HUES6 (cell line): ENCODE data around the gene ARHGAP15.

ENCODE experiments used
- H3K27ac ChIP-seq: 2 replicates; pipeline ENCODE4 v1.7.0; 2013; ENCODE audit warnings: low read depth, mild to moderate bottlenecking, low read length, inconsistent platforms
- H3K27me3 ChIP-seq: 2 replicates; pipeline ENCODE4 v1.6.1; 2013; ENCODE audit warnings: low read length; ENCODE audit not compliant: control insufficient read depth, insufficient read depth
- H3K36me3 ChIP-seq: 2 replicates; pipeline ENCODE4 v1.6.1; 2013; ENCODE audit warnings: low read length; ENCODE audit not compliant: control insufficient read depth, insufficient read depth
- H3K4me1 ChIP-seq: 2 replicates; pipeline ENCODE4 v1.6.1; 2013; ENCODE audit warnings: low read length; ENCODE audit not compliant: control insufficient read depth, insufficient read depth
- H3K4me3 ChIP-seq: 2 replicates; pipeline ENCODE4 v1.5.1; 2013; ENCODE audit warnings: low read depth, low read length
- H3K9ac ChIP-seq: one replicate; pipeline ENCODE4 v1.6.1; 2013; ENCODE audit warnings: mild to moderate bottlenecking, low read length
- H3K9me3 ChIP-seq: 2 replicates; pipeline ENCODE4 v1.6.1; 2013; ENCODE audit warnings: low read depth, low read length; ENCODE audit not compliant: control insufficient read depth, insufficient read depth

Gene ARHGAP15

DNA sequence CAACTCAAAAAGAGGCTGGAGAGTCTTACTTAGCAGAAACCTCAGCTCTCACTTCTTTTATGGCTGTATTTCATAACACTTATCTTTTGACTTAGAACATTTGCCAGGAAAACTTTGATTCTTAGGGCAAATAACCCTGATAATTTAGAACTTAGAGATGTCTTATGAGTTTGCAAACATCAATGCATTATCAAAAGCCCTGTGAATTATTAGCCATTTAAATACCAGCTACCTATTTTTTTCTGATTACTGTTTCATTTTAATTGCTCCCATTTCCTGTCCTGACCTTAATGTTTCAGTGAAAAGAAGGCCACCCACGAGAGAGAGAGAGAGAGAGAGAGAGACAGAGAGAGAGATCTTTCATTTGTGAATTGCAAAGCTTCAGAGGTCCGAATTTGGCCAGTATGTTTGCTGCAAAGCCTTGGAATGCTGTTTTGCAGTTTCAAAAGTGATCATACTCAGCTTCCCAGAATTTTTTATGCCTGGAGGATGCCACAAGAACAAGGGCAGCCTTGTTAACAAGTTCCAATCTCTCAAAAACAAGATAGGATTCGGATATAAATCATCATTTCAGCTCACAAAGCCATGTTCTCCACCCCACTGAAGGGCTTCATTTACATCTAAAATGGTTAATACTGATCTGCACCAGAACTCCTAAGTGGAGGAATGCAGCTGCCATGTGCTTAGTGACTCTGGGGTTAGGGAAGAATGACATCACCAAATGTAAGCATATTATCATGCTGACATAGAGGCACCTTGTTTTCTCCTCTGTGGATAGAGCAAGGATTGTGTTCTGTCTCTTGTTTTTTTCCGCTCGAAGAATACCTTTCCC is 478.2 kb downstream of the ARHGAP15 start:
- Histone ChIP-seq H3K9ac (no peak overlapping the region), H3K36me3 (no peaks in the 10 kb centered on the region), H3K4me1 (peaks cover 30% of the 10 kb centered on the region), H3K27ac (no peak overlapping the region), H3K4me3 (no peak overlapping the region), H3K9me3 (no peaks in the 10 kb centered on the region), H3K27me3 (no peaks in the 10 kb centered on the region)

DNA sequence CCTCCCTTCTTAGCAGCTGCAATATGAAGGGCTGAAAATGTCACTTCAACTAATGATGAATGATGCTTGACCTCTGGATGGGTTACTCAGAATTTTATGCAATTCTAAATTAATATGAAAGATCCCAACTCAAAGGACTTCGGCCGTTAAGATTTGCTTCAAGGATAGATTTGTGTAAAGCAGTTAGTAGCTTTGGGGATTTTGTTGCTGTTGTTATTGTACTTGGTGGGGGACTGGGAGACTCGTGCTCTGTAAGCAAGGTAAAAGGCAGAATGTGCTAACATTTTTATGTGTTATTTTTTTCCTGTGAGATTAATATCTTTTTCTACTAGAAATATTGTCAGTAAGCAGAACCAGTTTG is 478.8 kb downstream of the ARHGAP15 start:
- Histone ChIP-seq H3K4me3 (no peak overlapping the region), H3K9ac (no peak overlapping the region), H3K4me1 (peaks cover 25% of the 10 kb centered on the region), H3K36me3 (no peaks in the 10 kb centered on the region), H3K27me3 (no peaks in the 10 kb centered on the region), H3K9me3 (no peaks in the 10 kb centered on the region), H3K27ac (no peak overlapping the region)

DNA sequence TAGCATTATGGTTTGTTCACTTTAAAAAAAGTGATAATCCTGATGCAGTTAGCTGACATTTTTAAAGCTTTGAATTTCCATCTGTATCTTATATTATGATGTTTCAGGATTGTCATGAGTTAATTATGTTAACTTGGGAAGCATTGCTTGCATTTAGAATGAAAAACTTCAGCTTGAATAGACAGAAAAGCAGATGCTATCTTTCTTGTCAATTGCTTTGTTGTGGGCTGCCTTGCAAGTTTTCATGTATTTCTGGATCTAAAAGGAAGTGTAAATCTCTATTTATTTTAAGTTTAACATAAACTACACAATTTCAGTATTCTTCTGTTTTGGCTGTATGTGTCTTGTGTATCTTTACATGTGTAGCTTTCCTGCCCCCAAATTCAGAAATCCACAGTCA is 479.5 kb downstream of the ARHGAP15 start:
- no peaks in the 10 kb centered on the region for H3K36me3 ChIP-seq
- no peak overlapping the region for H3K4me3 ChIP-seq
- no peaks in the 10 kb centered on the region for H3K27me3 ChIP-seq
- no peaks in the 10 kb centered on the region for H3K9me3 ChIP-seq
- H3K9ac ChIP-seq = no peak overlapping the region
- H3K27ac ChIP-seq = no peak overlapping the region
- H3K4me1 ChIP-seq = peaks cover 20% of the 10 kb centered on the region

DNA sequence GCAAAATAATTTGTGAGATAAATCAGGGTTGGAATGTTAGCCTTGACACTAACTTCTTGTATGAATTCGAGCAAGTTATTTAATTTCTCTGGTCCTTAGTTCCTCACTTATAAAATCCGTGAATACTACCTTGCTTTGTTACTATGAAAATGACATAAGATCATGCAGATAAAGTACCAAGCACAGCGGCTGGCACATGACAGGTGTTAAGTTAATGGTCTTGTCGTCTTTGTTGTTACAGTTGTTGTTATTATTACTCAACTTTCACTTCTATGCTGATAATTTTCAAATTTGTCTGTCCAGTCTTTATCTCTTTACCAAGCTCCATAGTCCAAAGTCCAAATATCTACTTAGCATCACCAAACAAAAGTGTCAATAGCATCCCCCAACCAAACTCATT is 482.1 kb downstream of the ARHGAP15 start:
- Histone ChIP-seq H3K4me1 (peaks cover 20% of the 10 kb centered on the region), H3K9me3 (no peaks in the 10 kb centered on the region), H3K27me3 (no peaks in the 10 kb centered on the region), H3K4me3 (no peak overlapping the region), H3K27ac (no peak overlapping the region), H3K9ac (no peak overlapping the region), H3K36me3 (no peaks in the 10 kb centered on the region)

DNA sequence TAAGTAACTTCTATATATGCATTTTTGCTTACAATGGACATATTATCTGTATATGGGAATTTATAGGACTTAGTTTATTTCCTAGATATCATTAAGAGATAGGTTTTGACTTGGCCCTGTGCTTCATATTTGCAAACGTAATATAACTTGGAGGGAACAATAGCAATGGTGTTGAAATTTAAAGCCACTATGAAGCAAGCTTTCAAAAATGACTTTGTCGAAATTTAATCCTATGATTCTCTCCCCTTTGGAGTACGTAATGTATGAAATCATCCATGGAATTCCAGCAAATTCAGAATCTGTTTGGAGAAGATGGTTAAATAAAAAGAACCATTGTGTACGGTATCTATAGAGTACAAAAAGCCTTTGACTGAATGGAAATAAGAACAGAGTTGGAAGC is 486.3 kb downstream of the ARHGAP15 start:
- H3K36me3 ChIP-seq = no peaks in the 10 kb centered on the region
- H3K27ac ChIP-seq = no peak overlapping the region
- no peaks in the 10 kb centered on the region for H3K4me1 ChIP-seq
- H3K9me3 ChIP-seq = no peaks in the 10 kb centered on the region
- no peak overlapping the region for H3K4me3 ChIP-seq
- no peak overlapping the region for H3K9ac ChIP-seq
- H3K27me3 ChIP-seq = no peaks in the 10 kb centered on the region

DNA sequence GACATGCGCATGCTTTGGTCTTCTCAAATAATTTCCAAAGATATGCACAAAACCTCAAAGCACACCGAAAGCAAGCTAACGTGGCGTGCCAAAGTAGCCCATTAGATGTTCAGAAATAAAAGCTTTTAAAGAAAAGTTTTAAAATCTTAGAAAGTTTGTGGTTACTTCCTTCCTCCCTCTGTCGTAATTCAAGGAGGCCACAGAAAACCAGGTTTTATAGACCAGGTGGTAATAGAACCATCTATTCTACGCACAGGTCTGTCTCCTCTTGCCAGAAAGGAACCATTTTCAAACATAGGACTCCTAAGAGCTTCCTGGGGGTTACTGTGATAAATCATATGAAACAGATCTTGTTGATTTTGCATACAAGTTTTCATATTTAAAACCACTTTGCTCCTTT is 487.2 kb downstream of the ARHGAP15 start:
- H3K36me3 ChIP-seq = no peaks in the 10 kb centered on the region
- no peak overlapping the region for H3K9ac ChIP-seq
- H3K9me3 ChIP-seq = no peaks in the 10 kb centered on the region
- no peak overlapping the region for H3K27ac ChIP-seq
- no peak overlapping the region for H3K4me3 ChIP-seq
- no peaks in the 10 kb centered on the region for H3K4me1 ChIP-seq
- H3K27me3 ChIP-seq = no peaks in the 10 kb centered on the region

DNA sequence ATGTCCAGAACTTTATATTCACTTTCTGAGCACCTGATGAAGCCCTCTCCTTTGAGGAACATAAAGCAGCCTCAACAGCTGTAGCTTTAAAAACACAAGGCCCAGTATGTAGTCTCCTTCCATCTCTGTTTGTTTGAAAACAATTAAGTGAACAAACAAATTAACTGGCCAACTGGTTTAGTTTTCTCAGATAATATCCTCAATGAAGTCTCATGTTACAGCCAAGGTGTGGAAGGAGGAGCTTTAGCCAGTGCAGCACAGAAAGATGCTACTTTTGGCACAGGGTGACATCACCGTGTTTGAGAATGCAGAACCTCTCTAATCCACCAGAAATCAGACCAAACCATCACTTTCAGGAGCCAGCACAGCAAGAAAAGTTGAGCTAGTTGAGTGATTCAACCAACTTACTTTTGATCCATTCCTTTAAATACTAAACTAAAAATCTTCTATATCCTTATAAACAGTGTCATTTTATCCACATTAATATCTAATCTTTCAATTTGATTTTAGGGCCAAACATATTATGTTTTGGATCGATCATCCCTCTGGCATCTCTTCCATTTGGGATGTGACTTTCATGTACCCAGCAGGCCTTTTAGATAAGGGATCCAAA is 488.7 kb downstream of the ARHGAP15 start:
- Histone ChIP-seq H3K27me3 (no peaks in the 10 kb centered on the region), H3K36me3 (no peaks in the 10 kb centered on the region), H3K9ac (no peak overlapping the region), H3K4me3 (no peak overlapping the region), H3K27ac (no peak overlapping the region), H3K9me3 (no peaks in the 10 kb centered on the region), H3K4me1 (no peaks in the 10 kb centered on the region)

DNA sequence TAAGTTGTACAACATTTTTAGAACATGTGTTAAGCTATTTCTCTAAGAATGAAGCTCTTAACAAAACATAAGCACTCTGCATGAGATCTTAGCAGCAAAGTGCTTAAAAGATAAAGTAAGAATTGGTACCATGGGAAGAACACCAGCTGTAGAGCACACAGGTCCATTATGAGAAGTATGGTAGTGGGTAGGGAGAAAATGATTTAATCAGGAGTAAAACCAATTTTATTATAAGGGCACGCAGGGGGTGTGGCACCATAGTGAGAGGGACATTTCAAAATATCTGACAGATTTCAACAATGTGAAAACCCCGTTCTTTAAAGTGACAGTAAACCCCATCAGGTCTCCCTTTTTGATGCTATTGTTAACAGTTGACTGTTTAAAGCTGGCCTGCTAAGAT is 492.9 kb downstream of the ARHGAP15 start:
- H3K27ac ChIP-seq = no peak overlapping the region
- H3K4me1 ChIP-seq = no peaks in the 10 kb centered on the region
- H3K9ac ChIP-seq = no peak overlapping the region
- H3K27me3 ChIP-seq = no peaks in the 10 kb centered on the region
- H3K36me3 ChIP-seq = no peaks in the 10 kb centered on the region
- no peak overlapping the region for H3K4me3 ChIP-seq
- H3K9me3 ChIP-seq = no peaks in the 10 kb centered on the region

DNA sequence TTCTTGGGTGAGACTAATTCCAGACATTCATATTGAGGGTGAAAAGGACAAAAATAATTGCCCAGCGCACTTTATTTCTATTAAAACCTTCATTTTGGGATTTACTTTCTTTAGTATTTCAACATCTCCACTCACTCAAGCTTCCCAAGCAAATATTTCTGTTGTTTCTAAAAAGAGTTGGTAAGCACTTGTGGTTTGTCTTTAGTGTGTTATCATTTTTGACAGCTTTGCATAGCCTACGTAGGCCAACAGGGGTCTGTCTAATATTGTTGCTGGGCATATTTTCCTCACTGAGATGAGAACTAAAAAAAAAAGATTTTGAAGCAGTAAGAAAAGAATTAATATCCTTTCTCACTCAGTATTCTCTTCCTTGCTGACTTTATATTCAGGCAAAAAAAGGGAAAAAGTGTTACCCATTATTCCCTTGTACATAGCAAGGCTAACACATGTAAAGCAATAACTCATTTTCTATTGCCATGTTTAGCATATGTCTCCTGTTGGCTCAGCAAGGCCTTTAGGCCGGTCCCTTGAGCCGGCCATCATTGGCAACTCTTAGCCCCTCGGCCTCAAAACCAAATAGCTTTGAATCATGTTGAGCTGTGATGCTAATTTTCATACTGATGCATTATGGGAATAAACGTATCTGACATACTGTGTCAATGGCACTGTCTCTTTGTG is 494.2 kb downstream of the ARHGAP15 start:
- Histone ChIP-seq H3K36me3 (no peaks in the 10 kb centered on the region), H3K4me1 (no peaks in the 10 kb centered on the region), H3K9ac (no peak overlapping the region), H3K4me3 (no peak overlapping the region), H3K27me3 (no peaks in the 10 kb centered on the region), H3K9me3 (no peaks in the 10 kb centered on the region), H3K27ac (no peak overlapping the region)

DNA sequence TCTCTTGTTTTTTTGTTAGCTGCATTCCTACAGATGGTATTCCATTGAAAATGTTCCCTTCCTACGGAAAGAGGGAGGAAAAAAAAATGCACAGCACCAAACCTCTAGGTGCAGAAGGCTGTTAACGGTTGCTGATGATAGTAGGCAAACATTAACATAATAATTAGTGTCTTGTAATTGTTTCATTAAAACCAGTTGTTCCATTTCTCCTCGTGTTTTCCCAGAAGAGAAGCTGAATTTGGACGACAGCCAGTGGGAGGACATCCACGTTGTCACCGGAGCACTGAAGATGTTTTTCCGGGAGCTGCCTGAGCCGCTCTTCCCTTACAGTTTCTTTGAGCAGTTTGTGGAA is 494.7 kb downstream of the ARHGAP15 start:
- Histone ChIP-seq H3K4me1 (no peaks in the 10 kb centered on the region), H3K27me3 (no peaks in the 10 kb centered on the region), H3K9me3 (no peaks in the 10 kb centered on the region), H3K4me3 (no peak overlapping the region), H3K36me3 (no peaks in the 10 kb centered on the region), H3K27ac (no peak overlapping the region), H3K9ac (no peak overlapping the region)

DNA sequence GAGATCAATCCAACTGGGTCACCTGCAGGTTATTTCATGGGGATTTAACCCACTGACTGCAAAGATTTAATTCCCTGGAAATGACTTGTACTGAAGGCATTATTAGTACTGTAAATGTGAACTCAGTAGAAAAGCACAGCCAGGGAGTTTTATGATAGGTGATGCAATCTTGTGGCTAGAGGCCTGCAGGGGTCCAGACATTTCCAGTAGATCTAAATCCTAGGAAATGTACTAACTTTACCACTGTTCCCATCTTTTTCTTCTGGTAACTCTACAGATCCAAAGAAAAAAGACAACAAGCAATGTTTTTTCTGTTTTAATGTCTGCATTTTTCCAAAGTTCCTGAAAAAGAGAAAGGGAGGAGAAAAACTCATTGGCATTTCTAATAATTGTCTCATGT is 500.1 kb downstream of the ARHGAP15 start:
- H3K27ac ChIP-seq = no peak overlapping the region
- no peaks in the 10 kb centered on the region for H3K9me3 ChIP-seq
- H3K36me3 ChIP-seq = no peaks in the 10 kb centered on the region
- H3K4me1 ChIP-seq = no peaks in the 10 kb centered on the region
- no peak overlapping the region for H3K9ac ChIP-seq
- H3K4me3 ChIP-seq = no peak overlapping the region
- H3K27me3 ChIP-seq = no peaks in the 10 kb centered on the region
